ENCODE results near the gene TTC3.

DNA sequence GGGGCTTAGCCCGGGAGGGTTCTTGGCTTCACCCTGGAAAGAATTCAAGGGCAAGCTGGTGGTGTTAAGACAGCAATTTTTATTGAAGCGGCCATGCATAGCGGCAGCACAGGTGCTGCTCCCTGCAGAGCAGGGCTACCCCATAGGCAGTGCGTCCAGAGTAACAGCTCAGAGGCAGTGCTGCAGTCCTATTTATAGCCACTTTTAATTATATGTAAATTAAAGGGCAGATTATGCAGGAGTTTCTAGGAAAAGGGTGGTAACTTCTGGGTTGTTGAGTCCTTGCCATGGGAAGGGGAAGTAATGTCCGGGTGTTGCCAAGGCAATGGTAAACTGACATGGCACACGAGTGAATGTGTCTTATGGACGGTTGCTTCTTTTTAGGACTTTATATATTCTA lies 137.1 kb downstream of the TTC3 start:
- no peak for TF ChIP-seq EZH2 (IDR thresholded peaks at IDR 0.05; ENCODE audit: borderline replicate concordance, low read depth, low read length, severe bottlenecking)
- TF ChIP-seq, protein P1, sequence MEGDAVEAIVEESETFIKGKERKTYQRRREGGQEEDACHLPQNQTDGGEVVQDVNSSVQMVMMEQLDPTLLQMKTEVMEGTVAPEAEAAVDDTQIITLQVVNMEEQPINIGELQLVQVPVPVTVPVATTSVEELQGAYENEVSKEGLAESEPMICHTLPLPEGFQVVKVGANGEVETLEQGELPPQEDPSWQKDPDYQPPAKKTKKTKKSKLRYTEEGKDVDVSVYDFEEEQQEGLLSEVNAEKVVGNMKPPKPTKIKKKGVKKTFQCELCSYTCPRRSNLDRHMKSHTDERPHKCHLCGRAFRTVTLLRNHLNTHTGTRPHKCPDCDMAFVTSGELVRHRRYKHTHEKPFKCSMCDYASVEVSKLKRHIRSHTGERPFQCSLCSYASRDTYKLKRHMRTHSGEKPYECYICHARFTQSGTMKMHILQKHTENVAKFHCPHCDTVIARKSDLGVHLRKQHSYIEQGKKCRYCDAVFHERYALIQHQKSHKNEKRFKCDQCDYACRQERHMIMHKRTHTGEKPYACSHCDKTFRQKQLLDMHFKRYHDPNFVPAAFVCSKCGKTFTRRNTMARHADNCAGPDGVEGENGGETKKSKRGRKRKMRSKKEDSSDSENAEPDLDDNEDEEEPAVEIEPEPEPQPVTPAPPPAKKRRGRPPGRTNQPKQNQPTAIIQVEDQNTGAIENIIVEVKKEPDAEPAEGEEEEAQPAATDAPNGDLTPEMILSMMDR (IDR thresholded peaks at IDR 0.05; ENCODE audit: borderline replicate concordance, extremely low read depth, low read length, poor library complexity, severe bottlenecking), result no peak

All from DND-41 (cell line).